K562 (cell line): ENCODE data around the gene CTXND1. TPM values are rescaled to one million over a fixed set of nuclear protein-coding genes. Genes with fewer than 3 reads are reported as not detected.

Experiments
- ATAC-seq: fragments of 200-7000 bp; cut with Tn5 transposase; 3 replicates; pipeline ENCODE4 v1.9.1; 2020; ENCODE audit warnings: moderate library complexity
- BruUV-seq: library from RNA; stranded (reverse); fragments of 400-500 nt; replicated peaks from 2 replicates; lab custom pipeline; 2021; lab: Mats Ljungman, UMichigan
- CTCF ChIA-PET: fragments of 300-600 bp; formaldehyde crosslinking; extraction: SDS; loops from one replicate; lab custom pipeline; 2021; ENCODE audit warnings: low intra/inter-chr PET ratio; lab: Yijun Ruan, JAX
- POLR2A ChIA-PET: fragments of 300-600, 350-650 bp; sonication (Branson Sonifier 250); formaldehyde crosslinking; extraction: SDS; loops from one replicate; lab custom pipeline; 2021; ENCODE audit warnings: antibody characterized with exemption, inconsistent platforms; lab: Yijun Ruan, JAX
- DNase-seq, 4 experiments: peaks; one replicate each; pipeline versions ENCODE4 v3.0.0 to v3.0.0-alpha.2; 2011 to 2018; ENCODE audit warnings: low spot score in 3 of 4, mixed read lengths in 3 of 4; ENCODE audit errors: extremely low read depth in 1 of 4
- FAIRE-seq: peaks from 2 replicates; lab custom pipeline; 2011; peaks lifted over from hg19 to GRCh38; lab: Jason Lieb, UNC
- H2AFZ ChIP-seq: 2 replicates; pipeline ENCODE4 v1.6.0; 2011; ENCODE audit warnings: low read depth, low read length, control low read depth, inconsistent platforms
- H3K27ac ChIP-seq: fragments of 200-600 bp; 3 replicates; pipeline ENCODE4 v1.8.0; 2011; ENCODE audit warnings: low read depth, mild to moderate bottlenecking, control low read depth, inconsistent platforms, low read length, moderate library complexity, mixed read lengths; ENCODE audit errors: extremely low read depth
- H3K27me3 ChIP-seq, 2 experiments: fragments of 300-600 bp in 1 of 2; 2 replicates in 1 of 2; 3 replicates in 1 of 2; pipeline versions ENCODE4 v1.6.0 to v1.8.0; 2011; ENCODE audit warnings: inconsistent platforms in 2 of 2, low read length in 2 of 2, mild to moderate bottlenecking in 1 of 2, mixed read lengths in 1 of 2, moderate library complexity in 1 of 2; ENCODE audit not compliant: control insufficient read depth in 2 of 2, insufficient read depth in 2 of 2
- H3K36me3 ChIP-seq: fragments of 300-600 bp; 3 replicates; pipeline ENCODE4 v1.8.0; 2011; ENCODE audit warnings: mild to moderate bottlenecking, low read length, inconsistent platforms; ENCODE audit not compliant: control insufficient read depth, insufficient read depth
- H3K4me1 ChIP-seq, 2 experiments: fragments of 200-600 bp in 1 of 2; replicated peaks in 1 of 2; 2 replicates in 1 of 2; 3 replicates in 1 of 2; pipeline versions ENCODE4 v1.5.1 to v1.8.0; 2011; ENCODE audit warnings: inconsistent platforms in 2 of 2, low read length in 2 of 2, mild to moderate bottlenecking in 1 of 2, mixed read lengths in 1 of 2, moderate library complexity in 1 of 2; ENCODE audit not compliant: control insufficient read depth in 2 of 2, insufficient read depth in 2 of 2
- H3K4me2 ChIP-seq: 2 replicates; pipeline ENCODE4 v1.6.1; 2011; ENCODE audit warnings: low read length, control low read depth, inconsistent platforms, mixed read lengths; ENCODE audit not compliant: insufficient read depth
- H3K4me3 ChIP-seq: fragments of 200-600 bp; sonication (generic), shearing (Covaris generic); 2 replicates; pipeline ENCODE4 v1.5.1; 2016; ENCODE audit warnings: control low read depth, inconsistent platforms
- H3K79me2 ChIP-seq: fragments of 200-600 bp; 3 replicates; pipeline ENCODE4 v1.8.0; 2011; ENCODE audit warnings: low read length, inconsistent platforms; ENCODE audit not compliant: control insufficient read depth, insufficient read depth
- H3K9ac ChIP-seq, 2 experiments: 2 replicates each; pipeline versions ENCODE4 v1.6.0 to v1.6.1; 2011; ENCODE audit warnings: low read depth in 2 of 2, low read length in 2 of 2, control low read depth in 1 of 2, inconsistent platforms in 1 of 2, mild to moderate bottlenecking in 1 of 2, mixed read lengths in 1 of 2; ENCODE audit not compliant: insufficient read depth in 1 of 2
- H3K9me1 ChIP-seq: one replicate; pipeline ENCODE4 v1.6.0; 2011; ENCODE audit warnings: inconsistent platforms, mild to moderate bottlenecking, low read length, moderate library complexity; ENCODE audit not compliant: control insufficient read depth, insufficient read depth
- H3K9me3 ChIP-seq: replicated peaks from 2 replicates; pipeline ENCODE4 v1.5.1; 2011; ENCODE audit warnings: low read depth, low read length, inconsistent platforms; ENCODE audit not compliant: control insufficient read depth, insufficient read depth
- H4K20me1 ChIP-seq: replicated peaks from 2 replicates; pipeline ENCODE4 v1.6.1; 2011; ENCODE audit warnings: low read length, inconsistent platforms, mixed read lengths; ENCODE audit not compliant: control insufficient read depth, insufficient read depth
- CBFB ChIP-seq: sonication (generic); formaldehyde crosslinking; IDR thresholded peaks from 2 replicates; pipeline ENCODE4 v1.4.0; 2020; ENCODE audit warnings: mild to moderate bottlenecking, missing genetic modification reagents
- GTF2E2 ChIP-seq: fragments of 200-800 bp; sonication (Bioruptor generic); IDR thresholded peaks from 2 replicates; pipeline ENCODE4 v1.6.1; 2016; ENCODE audit warnings: missing genetic modification characterization, missing compliant biosample characterization
- HDGF ChIP-seq: fragments of 450-650 bp; IDR thresholded peaks from 2 replicates; pipeline ENCODE4 v1.6.1; 2016
- MXI1 ChIP-seq: IDR thresholded peaks from 2 replicates; pipeline ENCODE4 v1.6.1; 2011; ENCODE audit warnings: low read depth, mild to moderate bottlenecking, improper control_type of control experiment, low read length
- ZBTB12 ChIP-seq: fragments of 250-450 bp; sonication (Bioruptor Pico); IDR thresholded peaks from 2 replicates; pipeline ENCODE4 v1.4.0; 2020
- ZFP30 ChIP-seq: fragments of 250-450 bp; sonication (Bioruptor Pico); IDR thresholded peaks from 2 replicates; pipeline ENCODE4 v1.8.0; 2022; ENCODE audit warnings: moderate library complexity, mild to moderate bottlenecking, inconsistent platforms, borderline replicate concordance
- ZNF12 ChIP-seq: sonication (generic); formaldehyde crosslinking; IDR thresholded peaks from 2 replicates; pipeline ENCODE4 v1.4.0; 2020; ENCODE audit warnings: mild to moderate bottlenecking, missing genetic modification reagents
- ZNF75A ChIP-seq: fragments of 450-650 bp; formaldehyde crosslinking; IDR thresholded peaks from 2 replicates; pipeline ENCODE4 v1.4.0; 2020; ENCODE audit warnings: mild to moderate bottlenecking
- WGBS: fragments of 100-300 bp; shearing (Covaris generic); methylation state at CpG from one replicate; pipeline ENCODE4 v1.1.6; 2016; ENCODE audit warnings: low coverage, mixed read lengths; ENCODE audit not compliant: insufficient coverage; ENCODE audit errors: missing lambda C conversion rate; 5-methylcytosine and 5-hydroxymethylcytosine counted together
- in situ Hi-C: fragments of 300-500 bp; cut with MboI; formaldehyde crosslinking; loops from 4 replicates; pipeline ENCODE4 v1.15.0; 2018; ENCODE audit warnings: inconsistent platforms, mixed read lengths
- intact Hi-C: fragments of 100-400 bp; cut with micrococcal nuclease; formaldehyde crosslinking; loops from 2 replicates; pipeline ENCODE4 v1.14.2; 2022
- polyA plus RNA-seq, 8 experiments: library from polyadenylated mRNA; depleted of rRNA in 4 of 8; stranded (reverse) in 5 of 8; unstranded in 3 of 8; fragments of >200 nt; fragmentation: Nextera tagmentation in 2 of 8; fragmentation: Illumina TruSeq in 1 of 8; extraction: Ambion mirVana in 2 of 8; extraction: Trizol in 1 of 8; gene quantifications; 2 replicates each; pipeline versions ENCODE4 v1.2.1 to v1.2.3, GENCODE V29; 2011 to 2014; ENCODE audit warnings: inconsistent platforms in 1 of 8, missing spikeins in 1 of 8
- total RNA-seq, 7 experiments: library from RNA; depleted of rRNA in 6 of 7; stranded (reverse); fragments of >200 nt in 6 of 7; fragmentation: Illumina TruSeq in 2 of 7; extraction: Trizol in 2 of 7; gene quantifications; 2 replicates each; pipeline versions ENCODE4 v1.2.1 to v1.2.3, GENCODE V29; 2011 to 2021; ENCODE audit warnings: low replicate concordance in 1 of 7

Gene CTXND1
- total and polyA plus RNA-seq, 9 of the 15 experiments (the other 6 are each of a cell fraction or from before 2014, with no cell fraction given): 0.04 TPM; not detected in 7

- no peak for TF ChIP-seq ZBTB12 (CRISPR knock-in tag)
Measured at GRCh38 chr15:80163897-80164296, 88.1 kb downstream of the CTXND1 start (continued).

- Histone ChIP-seq H3K36me3 (peaks cover 73% of the 10 kb centered on the region), H3K27ac (no peak overlapping the region), H2AFZ (no peak overlapping the region), H3K9me1 (peaks cover 4% of the 10 kb centered on the region)
- POLR2A ChIA-PET: interaction anchor here (1.1 to 1.2 kb wide), 2 partner anchors 9 to 79 kb away, joined by 4 to 6 read pairs; no protein-coding TSS in a partner anchor
- intact Hi-C loops: no loop called here
- TF ChIP-seq GTF2E2 (tag): no peak
- TF ChIP-seq HDGF: no peak
- TF ChIP-seq MXI1: no peak
- TF ChIP-seq CBFB (CRISPR knock-in tag): no peak
- no peak for TF ChIP-seq ZNF12
- no peak for TF ChIP-seq ZNF75A (CRISPR knock-in tag)
- TF ChIP-seq ZFP30 (CRISPR knock-in tag): no peak
- TF ChIP-seq, all 486 proteins: peak for 0
- Histone ChIP-seq H3K27me3 (no peaks in the 10 kb centered on the region), H3K4me2 (no peak overlapping the region), H3K9ac (peak overlapping the region in 1 of 2 experiments; percentile 48; a peak in 1 of 4 replicates), H3K9me3 (no peaks in the 10 kb centered on the region), H3K4me3 (no peak overlapping the region), H4K20me1 (no peaks in the 10 kb centered on the region), H3K4me1 (peaks cover 19 to 23% of the 10 kb centered on the region in 2 experiments), H3K79me2 (no peaks in the 10 kb centered on the region)
- CTCF ChIA-PET: no interaction called here
- DNase-seq (no peak), FAIRE-seq (no peak), ATAC-seq (no peak)
- 93% methylated on average over 5 of the region's 5 CpGs for WGBS
- in situ Hi-C loops: loop anchor here (25.0 kb wide), 1 partner anchor 276 kb away; the partner anchor contains the start of gene MTHFS
- no TSS peak for BruUV-seq
Measured at GRCh38 chr15:80163217-80163616, 88.8 kb downstream of the CTXND1 start.
